ENCODE results near the gene BPHL. TPM values are rescaled to one million over a fixed set of nuclear protein-coding genes. Genes with fewer than 3 reads are reported as not detected.
"Not testable (repeated sequence)": the region's sequence is repeated elsewhere in the genome, so short reads cannot be mapped to it uniquely, and the experiment has no call there.

Gene BPHL
- total and polyA plus RNA-seq, 2 donors = 11.6 to 16.8 TPM

DNA sequence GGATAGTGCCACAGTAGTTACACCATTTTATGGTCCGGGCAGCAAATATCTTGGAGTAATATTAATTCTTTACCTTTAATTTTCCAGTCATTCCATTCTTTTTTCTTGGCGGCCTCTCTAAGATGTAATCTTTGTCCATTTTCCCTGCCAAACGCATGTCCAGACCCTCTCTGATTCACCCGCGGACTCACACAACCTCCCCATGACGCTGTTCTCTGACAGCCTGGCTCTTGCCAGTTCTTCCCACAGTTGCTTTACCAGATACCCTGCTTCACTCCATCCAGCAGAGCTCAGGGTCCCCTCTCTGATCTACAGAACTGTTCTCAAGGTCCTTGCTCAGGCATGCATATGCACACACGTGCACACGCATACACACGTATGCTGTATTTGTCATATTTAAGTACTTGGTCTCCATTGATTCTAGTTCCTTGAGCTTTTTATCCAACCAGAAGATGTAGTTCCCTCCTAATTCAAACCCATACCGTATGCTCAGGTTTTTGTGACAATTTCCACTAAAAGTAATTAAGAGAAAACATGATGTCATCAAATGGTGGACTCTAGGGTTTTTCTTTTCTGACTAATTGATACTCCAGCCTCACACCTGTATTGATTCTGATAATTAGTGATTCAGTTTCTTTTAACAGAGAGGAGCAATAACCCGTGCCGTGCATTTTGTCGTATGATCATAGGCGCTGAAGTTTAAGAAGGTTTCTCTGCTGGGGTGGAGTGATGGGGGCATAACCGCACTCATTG lies 10.0 kb downstream of the BPHL start:
- Histone ChIP-seq H3K4me3 (ENCODE audit: low read length in 2 of 2) (no peak overlapping the region), H3K36me3 (ENCODE audit: control insufficient read depth in 2 of 2, insufficient read depth in 2 of 2, low read length in 1 of 2) (peaks cover 0 to 7% of the 10 kb centered on the region in 2 donors), H3K9me3 (ENCODE audit: control insufficient read depth in 2 of 2, insufficient read depth in 1 of 2, low read length in 1 of 2) (no peaks in the 10 kb centered on the region), H3K27me3 (ENCODE audit: control insufficient read depth in 2 of 2, insufficient read depth in 1 of 2, low read length in 1 of 2) (no peaks in the 10 kb centered on the region), H3K4me1 (ENCODE audit: control insufficient read depth in 2 of 2, insufficient read depth in 2 of 2, low read length in 2 of 2) (no peaks in the 10 kb centered on the region), H3K27ac (ENCODE audit: low read depth in 1 of 2, low read length in 1 of 2) (no peak overlapping the region)
- DNase-seq (ENCODE audit: low read depth in 6 of 9, low spot score in 9 of 9) = no peak
- 99% methylated on average over 15 of the region's 15 CpGs for WGBS

DNA sequence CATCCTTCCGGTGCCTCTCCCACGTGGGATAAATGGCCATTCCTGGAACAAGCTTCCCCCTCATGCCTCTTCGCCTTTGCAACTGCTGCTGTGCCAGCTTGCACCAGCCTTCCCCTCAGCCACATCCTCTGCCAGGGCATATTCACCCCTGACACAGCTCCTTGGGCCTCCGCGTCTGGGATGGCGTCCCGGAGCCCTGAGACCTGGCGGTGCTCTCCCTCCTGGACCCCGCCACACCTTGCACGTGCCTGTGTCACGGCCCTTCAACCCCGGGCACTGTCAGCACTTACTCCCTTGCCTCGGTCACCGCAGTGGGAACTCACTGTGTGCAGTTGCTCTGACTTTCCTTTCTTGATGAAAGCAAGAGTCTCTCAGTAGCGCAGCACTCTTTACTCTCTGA lies 13.2 kb downstream of the BPHL start:
- Histone ChIP-seq H3K36me3 (ENCODE audit: control insufficient read depth in 2 of 2, insufficient read depth in 2 of 2, low read length in 1 of 2) (peaks cover 0 to 7% of the 10 kb centered on the region in 2 donors), H3K4me3 (ENCODE audit: low read length in 2 of 2) (no peak overlapping the region), H3K4me1 (ENCODE audit: control insufficient read depth in 2 of 2, insufficient read depth in 2 of 2, low read length in 2 of 2) (no peaks in the 10 kb centered on the region), H3K27ac (ENCODE audit: low read depth in 1 of 2, low read length in 1 of 2) (no peak overlapping the region), H3K27me3 (ENCODE audit: control insufficient read depth in 2 of 2, insufficient read depth in 1 of 2, low read length in 1 of 2) (no peaks in the 10 kb centered on the region), H3K9me3 (ENCODE audit: control insufficient read depth in 2 of 2, insufficient read depth in 1 of 2, low read length in 1 of 2) (no peaks in the 10 kb centered on the region)
- 98% methylated on average over 15 of the region's 15 CpGs for WGBS
- DNase-seq (ENCODE audit: low read depth in 6 of 9, low spot score in 9 of 9) = no peak

DNA sequence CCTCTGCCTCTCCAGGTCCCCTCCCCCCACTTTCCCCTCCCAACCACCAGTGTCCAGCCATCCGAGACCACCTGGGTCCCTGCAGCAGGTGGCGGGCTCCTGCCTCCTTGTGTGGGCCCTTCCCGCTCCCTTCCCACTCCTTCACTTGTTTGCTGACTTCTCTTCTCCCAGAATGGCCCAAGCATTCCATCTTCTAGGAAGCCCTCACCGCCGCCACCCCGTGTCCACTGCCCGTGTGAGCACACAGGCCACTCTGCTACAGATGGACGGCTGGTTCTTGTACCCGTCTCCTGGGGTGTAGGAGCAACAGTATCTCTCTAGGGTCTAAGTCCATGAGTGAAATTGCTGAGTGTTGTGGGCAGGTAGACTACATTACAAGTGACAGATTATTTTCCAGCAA lies 15.0 kb downstream of the BPHL start:
- Histone ChIP-seq H3K9me3 (ENCODE audit: control insufficient read depth in 2 of 2, insufficient read depth in 1 of 2, low read length in 1 of 2) (no peaks in the 10 kb centered on the region), H3K4me3 (ENCODE audit: low read length in 2 of 2) (no peak overlapping the region), H3K4me1 (ENCODE audit: control insufficient read depth in 2 of 2, insufficient read depth in 2 of 2, low read length in 2 of 2) (peaks cover 0 to under 1% of the 10 kb centered on the region in 2 donors), H3K27ac (ENCODE audit: low read depth in 1 of 2, low read length in 1 of 2) (no peak overlapping the region), H3K36me3 (ENCODE audit: control insufficient read depth in 2 of 2, insufficient read depth in 2 of 2, low read length in 1 of 2) (peaks cover 0 to 11% of the 10 kb centered on the region in 2 donors), H3K27me3 (ENCODE audit: control insufficient read depth in 2 of 2, insufficient read depth in 1 of 2, low read length in 1 of 2) (no peaks in the 10 kb centered on the region)
- no peak for DNase-seq (ENCODE audit: low read depth in 6 of 9, low spot score in 9 of 9)
- WGBS = 98% methylated on average over 9 of the region's 9 CpGs

DNA sequence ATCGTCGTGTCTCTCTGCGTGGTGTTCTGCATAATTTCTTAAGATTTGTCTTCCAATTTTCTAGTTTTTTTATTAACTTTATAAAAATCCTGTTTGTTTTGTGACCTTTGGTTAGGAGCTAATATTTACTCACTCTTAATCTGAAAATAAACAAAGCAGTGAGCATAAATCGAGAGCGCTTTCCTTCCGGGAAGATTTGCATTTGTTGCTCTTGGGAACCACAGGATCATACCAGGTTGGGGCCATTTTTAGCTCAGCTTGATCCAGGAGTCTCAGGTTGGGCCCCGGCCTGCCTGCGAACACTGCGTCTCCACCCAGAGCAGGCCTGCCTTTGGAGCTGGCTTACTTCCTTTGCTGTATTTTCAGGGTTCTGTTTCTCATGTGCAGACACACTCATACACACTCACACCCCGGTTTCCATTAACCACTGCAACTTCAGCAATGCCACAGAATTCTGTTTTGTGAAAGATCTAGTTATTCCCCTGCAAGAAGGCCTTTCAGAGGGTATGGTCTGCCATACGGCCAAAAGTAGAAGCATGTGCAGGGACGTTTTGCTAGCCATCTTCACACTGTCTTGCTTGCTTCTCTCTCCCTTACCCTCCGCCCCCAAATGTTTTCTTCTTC lies 17.3 kb downstream of the BPHL start:
- peaks cover 3 to 19% of the 10 kb centered on the region in 2 donors for H3K36me3 ChIP-seq (ENCODE audit: control insufficient read depth in 2 of 2, insufficient read depth in 2 of 2, low read length in 1 of 2)
- H3K9me3 ChIP-seq (ENCODE audit: control insufficient read depth in 2 of 2, insufficient read depth in 1 of 2, low read length in 1 of 2) = no peaks in the 10 kb centered on the region
- no peak overlapping the region for H3K4me3 ChIP-seq (ENCODE audit: low read length in 2 of 2)
- H3K4me1 ChIP-seq (ENCODE audit: control insufficient read depth in 2 of 2, insufficient read depth in 2 of 2, low read length in 2 of 2) = peaks cover 7 to 12% of the 10 kb centered on the region in 2 donors
- no peak for DNase-seq (ENCODE audit: low read depth in 6 of 9, low spot score in 9 of 9)
- no peaks in the 10 kb centered on the region for H3K27me3 ChIP-seq (ENCODE audit: control insufficient read depth in 2 of 2, insufficient read depth in 1 of 2, low read length in 1 of 2)
- H3K27ac ChIP-seq (ENCODE audit: low read depth in 1 of 2, low read length in 1 of 2) = no peak overlapping the region
- 98% methylated on average over 13 of the region's 13 CpGs for WGBS

DNA sequence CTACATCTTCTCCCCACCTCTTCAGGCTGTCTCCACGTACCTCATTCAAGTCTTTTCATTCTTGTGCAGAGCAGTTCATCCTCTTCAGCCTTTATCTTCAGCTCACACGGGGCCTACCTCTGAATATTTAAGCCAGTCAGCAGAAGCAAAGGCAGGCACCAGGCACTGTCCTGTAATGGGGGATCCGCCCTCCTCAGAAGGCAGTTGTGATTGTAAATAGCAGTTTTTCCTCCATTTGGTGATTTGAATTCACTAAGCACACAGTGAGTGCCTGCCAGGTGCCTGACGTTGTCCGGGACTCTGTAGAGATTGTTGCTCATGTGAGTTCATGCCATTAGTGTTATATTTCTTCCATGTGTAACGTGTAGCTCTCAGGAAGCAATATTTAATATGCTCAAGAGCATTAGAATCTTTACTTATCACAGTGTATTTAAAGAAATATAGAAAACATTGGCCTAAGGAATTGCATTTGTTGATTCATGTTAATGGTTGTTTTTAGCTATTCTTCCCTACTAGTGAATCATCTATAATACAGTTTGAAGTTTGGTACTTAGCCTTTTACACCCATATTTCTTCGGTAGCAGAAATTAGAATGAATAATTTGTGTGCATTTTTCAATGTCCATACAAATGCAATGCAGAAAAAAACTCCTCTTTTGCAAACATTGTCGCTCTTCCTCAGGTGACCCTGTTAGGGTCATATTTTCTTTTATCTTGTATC lies 17.9 kb downstream of the BPHL start:
- 97% methylated on average over 8 of the region's 8 CpGs for WGBS

DNA sequence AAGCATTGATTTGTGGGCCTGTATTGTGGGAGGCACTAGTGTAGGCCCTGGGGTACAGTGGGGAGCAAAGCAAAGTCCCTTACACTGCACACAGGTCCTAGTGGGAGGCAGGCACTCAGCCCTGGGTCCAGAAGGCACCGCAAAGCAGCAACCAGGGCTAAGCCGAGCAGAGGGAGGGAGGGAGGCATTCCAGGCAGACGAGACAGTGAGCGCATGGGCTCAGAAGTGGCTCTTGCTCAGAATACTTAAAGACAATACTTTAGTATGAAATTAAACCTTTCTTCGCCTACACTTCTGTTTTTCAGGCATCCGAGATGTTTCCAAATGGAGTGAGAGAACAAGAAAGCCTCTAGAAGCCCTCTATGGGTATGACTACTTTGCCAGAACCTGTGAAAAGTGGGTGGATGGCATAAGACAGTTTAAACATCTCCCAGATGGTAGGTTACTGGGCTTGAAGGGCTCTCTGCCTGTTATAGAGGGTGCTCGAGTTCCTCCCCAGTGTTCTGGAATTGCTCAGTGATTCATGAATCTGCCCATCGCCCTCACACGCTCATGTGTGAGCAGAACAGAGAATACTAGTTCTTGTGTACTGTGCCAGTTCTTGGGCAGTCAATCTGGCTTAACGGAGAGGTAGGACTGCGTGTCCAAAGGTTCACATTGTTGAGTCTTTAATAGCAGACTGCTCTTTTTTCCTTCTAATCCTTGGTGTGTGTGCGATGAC lies 18.7 kb downstream of the BPHL start:
- Histone ChIP-seq H3K27me3 (ENCODE audit: control insufficient read depth in 2 of 2, insufficient read depth in 1 of 2, low read length in 1 of 2) (no peaks in the 10 kb centered on the region), H3K4me3 (ENCODE audit: low read length in 2 of 2) (no peak overlapping the region), H3K36me3 (ENCODE audit: control insufficient read depth in 2 of 2, insufficient read depth in 2 of 2, low read length in 1 of 2) (peaks cover 3 to 19% of the 10 kb centered on the region in 2 donors), H3K4me1 (ENCODE audit: control insufficient read depth in 2 of 2, insufficient read depth in 2 of 2, low read length in 2 of 2) (peaks cover 7 to 12% of the 10 kb centered on the region in 2 donors), H3K27ac (ENCODE audit: low read depth in 1 of 2, low read length in 1 of 2) (no peak overlapping the region), H3K9me3 (ENCODE audit: control insufficient read depth in 2 of 2, insufficient read depth in 1 of 2, low read length in 1 of 2) (no peaks in the 10 kb centered on the region)
- 98% methylated on average over 12 of the region's 12 CpGs for WGBS
- DNase-seq (ENCODE audit: low read depth in 6 of 9, low spot score in 9 of 9) = no peak

More for the DNA sequence above, 17.9 kb downstream of the BPHL start:
- Histone ChIP-seq H3K9me3 (ENCODE audit: control insufficient read depth in 2 of 2, insufficient read depth in 1 of 2, low read length in 1 of 2) (no peaks in the 10 kb centered on the region), H3K36me3 (ENCODE audit: control insufficient read depth in 2 of 2, insufficient read depth in 2 of 2, low read length in 1 of 2) (peaks cover 3 to 19% of the 10 kb centered on the region in 2 donors), H3K27ac (ENCODE audit: low read depth in 1 of 2, low read length in 1 of 2) (no peak overlapping the region), H3K4me3 (ENCODE audit: low read length in 2 of 2) (no peak overlapping the region), H3K27me3 (ENCODE audit: control insufficient read depth in 2 of 2, insufficient read depth in 1 of 2, low read length in 1 of 2) (no peaks in the 10 kb centered on the region), H3K4me1 (ENCODE audit: control insufficient read depth in 2 of 2, insufficient read depth in 2 of 2, low read length in 2 of 2) (peaks cover 7 to 12% of the 10 kb centered on the region in 2 donors)
- no peak for DNase-seq (ENCODE audit: low read depth in 6 of 9, low spot score in 9 of 9)

DNA sequence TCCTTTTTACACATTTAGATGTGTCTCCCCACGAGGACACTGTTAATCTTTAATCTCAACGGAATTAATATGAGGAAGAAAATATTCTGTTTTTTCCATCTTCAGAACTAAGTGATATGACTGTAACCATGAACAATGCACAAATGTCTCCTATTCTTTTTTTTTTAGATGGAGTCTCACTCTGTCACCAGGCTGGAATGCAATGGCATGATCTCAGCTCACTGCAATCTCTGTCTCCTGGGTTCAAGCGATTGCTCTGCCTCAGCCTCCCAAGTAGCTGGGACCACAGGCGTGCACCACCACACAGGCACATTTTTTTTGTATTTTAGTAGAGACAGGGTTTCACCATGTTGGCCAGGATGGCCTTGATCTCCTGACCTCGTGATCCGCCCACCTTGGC lies 19.4 kb downstream of the BPHL start:
- H3K27me3 ChIP-seq (ENCODE audit: control insufficient read depth in 2 of 2, insufficient read depth in 1 of 2, low read length in 1 of 2); DNase-seq (ENCODE audit: low read depth in 6 of 9, low spot score in 9 of 9); H3K27ac ChIP-seq (ENCODE audit: low read depth in 1 of 2, low read length in 1 of 2); H3K4me3 ChIP-seq (ENCODE audit: low read length in 2 of 2); H3K9me3 ChIP-seq (ENCODE audit: control insufficient read depth in 2 of 2, insufficient read depth in 1 of 2, low read length in 1 of 2): not testable (repeated sequence)
- WGBS = 98% methylated on average over 6 of the region's 6 CpGs
- Histone ChIP-seq H3K4me1 (ENCODE audit: control insufficient read depth in 2 of 2, insufficient read depth in 2 of 2, low read length in 2 of 2) (peaks cover 7 to 12% of the 10 kb centered on the region in 2 donors), H3K36me3 (ENCODE audit: control insufficient read depth in 2 of 2, insufficient read depth in 2 of 2, low read length in 1 of 2) (peaks cover 3 to 19% of the 10 kb centered on the region in 2 donors)

DNA sequence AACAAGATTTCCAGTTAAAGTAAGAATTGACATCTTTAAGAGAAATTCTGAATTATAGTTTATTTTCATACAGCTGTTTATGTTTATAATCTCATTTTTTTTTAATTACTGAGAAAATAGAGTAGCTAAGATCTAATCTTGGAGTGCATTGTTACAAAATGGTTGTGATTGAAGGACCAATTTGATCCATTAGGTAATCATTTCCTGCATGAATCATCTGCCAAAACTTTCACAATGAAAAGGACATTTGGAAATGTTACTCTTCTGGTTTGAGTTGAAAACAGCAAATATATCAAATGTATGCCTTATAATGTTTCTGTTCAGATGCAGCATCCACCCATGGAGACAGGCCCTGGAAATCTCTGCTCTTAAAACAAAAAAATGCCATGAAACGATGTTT lies 19.8 kb downstream of the BPHL start:
- no peak overlapping the region for H3K27ac ChIP-seq (ENCODE audit: low read depth in 1 of 2, low read length in 1 of 2)
- DNase-seq (ENCODE audit: low read depth in 6 of 9, low spot score in 9 of 9) = no peak
- H3K4me1 ChIP-seq (ENCODE audit: control insufficient read depth in 2 of 2, insufficient read depth in 2 of 2, low read length in 2 of 2) = peaks cover 7 to 12% of the 10 kb centered on the region in 2 donors
- no peak overlapping the region for H3K4me3 ChIP-seq (ENCODE audit: low read length in 2 of 2)
- WGBS = 99% methylated on average over 1 of the region's 1 CpG
- H3K36me3 ChIP-seq (ENCODE audit: control insufficient read depth in 2 of 2, insufficient read depth in 2 of 2, low read length in 1 of 2) = peaks cover 3 to 21% of the 10 kb centered on the region in 2 donors
- no peaks in the 10 kb centered on the region for H3K27me3 ChIP-seq (ENCODE audit: control insufficient read depth in 2 of 2, insufficient read depth in 1 of 2, low read length in 1 of 2)
- no peaks in the 10 kb centered on the region for H3K9me3 ChIP-seq (ENCODE audit: control insufficient read depth in 2 of 2, insufficient read depth in 1 of 2, low read length in 1 of 2)

Data from thymus (tissue), 11 donors.